CD4-positive, alpha-beta T cell (primary cell): ENCODE results near the gene ZC3H8. TPM values are rescaled to one million over a fixed set of nuclear protein-coding genes. Genes with fewer than 3 reads are reported as not detected.

Experiments used
- ATAC-seq: fragments of 200-7000 bp; cut with Tn5 transposase; one replicate; pipeline ENCODE4 v1.10.0; 2022; ENCODE audit warnings: mild to moderate bottlenecking; ENCODE audit not compliant: poor library complexity
- CTCF ChIA-PET: fragments of 350-600 bp; sonication (Branson Sonifier 250); formaldehyde crosslinking; loops from one replicate; lab custom pipeline; 2021; ENCODE audit warnings: antibody characterized with exemption, inconsistent platforms; lab: Charles Lee
- POLR2A ChIA-PET: fragments of 350-600 bp; sonication (Branson Sonifier 250); formaldehyde crosslinking; loops from one replicate; lab custom pipeline; 2021; ENCODE audit warnings: antibody characterized with exemption, inconsistent platforms; lab: Charles Lee
- DNase-seq, 14 experiments: peaks; one replicate each; pipeline ENCODE4 v3.0.0-alpha.2; 2013 to 2020; ENCODE audit warnings: mixed read lengths in 2 of 14
- H3K27ac ChIP-seq, 2 donors: one replicate each; pipeline versions ENCODE4 v1.5.1 to v1.7.0; 2013; ENCODE audit warnings: low read length in 2 of 2, low read depth in 1 of 2, mild to moderate bottlenecking in 1 of 2
- H3K27me3 ChIP-seq, 2 experiments: 1 replicate in 1 of 2; 2 replicates in 1 of 2; pipeline versions ENCODE4 v1.6.1 to v1.7.0; 2013; ENCODE audit warnings: low read length in 2 of 2, control low read depth in 1 of 2, mild to moderate bottlenecking in 1 of 2, moderate library complexity in 1 of 2; ENCODE audit not compliant: insufficient read depth in 2 of 2, control insufficient read depth in 1 of 2
- H3K36me3 ChIP-seq: one replicate; pipeline ENCODE4 v1.6.1; 2013; ENCODE audit warnings: low read length, control low read depth; ENCODE audit not compliant: insufficient read depth
- H3K4me1 ChIP-seq: one replicate; pipeline ENCODE4 v1.6.1; 2013; ENCODE audit warnings: low read length, control low read depth; ENCODE audit not compliant: insufficient read depth
- H3K4me3 ChIP-seq: one replicate; pipeline ENCODE4 v1.5.1; 2013; ENCODE audit warnings: mild to moderate bottlenecking, low read length, moderate library complexity
- H3K9me3 ChIP-seq, 2 experiments: 1 replicate in 1 of 2; 2 replicates in 1 of 2; pipeline versions ENCODE4 v1.6.1 to v1.7.0; 2013; ENCODE audit warnings: low read length in 2 of 2, mild to moderate bottlenecking in 2 of 2, control low read depth in 1 of 2, moderate library complexity in 1 of 2; ENCODE audit not compliant: control insufficient read depth in 1 of 2, insufficient read depth in 1 of 2
- H3K27ac Mint-ChIP-seq: one replicate; pipeline ENCODE4 v1.8.0; 2020; ENCODE audit warnings: mixed read lengths
- H3K27me3 Mint-ChIP-seq: one replicate; pipeline ENCODE4 v1.8.0; 2021; ENCODE audit warnings: mixed read lengths
- H3K36me3 Mint-ChIP-seq: one replicate; pipeline ENCODE4 v1.8.0; 2021; ENCODE audit warnings: low read depth, mixed read lengths
- H3K4me1 Mint-ChIP-seq: one replicate; pipeline ENCODE4 v1.8.0; 2021; ENCODE audit warnings: low read depth, mixed read lengths
- H3K4me3 Mint-ChIP-seq: one replicate; pipeline ENCODE4 v1.8.0; 2020; ENCODE audit warnings: mild to moderate bottlenecking, mixed read lengths
- H3K9me3 Mint-ChIP-seq: one replicate; pipeline ENCODE4 v1.8.0; 2020; ENCODE audit warnings: mixed read lengths
- intact Hi-C, 2 experiments: fragments of 100-400 bp; cut with DNase I in 1 of 2; cut with micrococcal nuclease in 1 of 2; formaldehyde crosslinking; loops; one replicate each; pipeline versions ENCODE4 v1.15.1 to v1.9.0; 2023 to 2025; cut with DNase I, micrococcal nuclease
- total RNA-seq, 174 experiments: library from RNA in 2 of 174; stranded (reverse) in 2 of 174; gene quantifications; one replicate each; pipeline ENCODE4 v1.2.3 and lab custom pipeline; 2021 to 2026
- TF ChIP-seq, protein P1 (sequence below): fragments of 200-600 bp; IDR thresholded peaks from one replicate; pipeline ENCODE4 v1.8.0; 2022; ENCODE audit warnings: antibody characterized with exemption, mild to moderate bottlenecking

The ZC3H8 gene
- total RNA-seq, 2 experiments from 2014 or later = 10.2 to 16.2 TPM

DNA sequence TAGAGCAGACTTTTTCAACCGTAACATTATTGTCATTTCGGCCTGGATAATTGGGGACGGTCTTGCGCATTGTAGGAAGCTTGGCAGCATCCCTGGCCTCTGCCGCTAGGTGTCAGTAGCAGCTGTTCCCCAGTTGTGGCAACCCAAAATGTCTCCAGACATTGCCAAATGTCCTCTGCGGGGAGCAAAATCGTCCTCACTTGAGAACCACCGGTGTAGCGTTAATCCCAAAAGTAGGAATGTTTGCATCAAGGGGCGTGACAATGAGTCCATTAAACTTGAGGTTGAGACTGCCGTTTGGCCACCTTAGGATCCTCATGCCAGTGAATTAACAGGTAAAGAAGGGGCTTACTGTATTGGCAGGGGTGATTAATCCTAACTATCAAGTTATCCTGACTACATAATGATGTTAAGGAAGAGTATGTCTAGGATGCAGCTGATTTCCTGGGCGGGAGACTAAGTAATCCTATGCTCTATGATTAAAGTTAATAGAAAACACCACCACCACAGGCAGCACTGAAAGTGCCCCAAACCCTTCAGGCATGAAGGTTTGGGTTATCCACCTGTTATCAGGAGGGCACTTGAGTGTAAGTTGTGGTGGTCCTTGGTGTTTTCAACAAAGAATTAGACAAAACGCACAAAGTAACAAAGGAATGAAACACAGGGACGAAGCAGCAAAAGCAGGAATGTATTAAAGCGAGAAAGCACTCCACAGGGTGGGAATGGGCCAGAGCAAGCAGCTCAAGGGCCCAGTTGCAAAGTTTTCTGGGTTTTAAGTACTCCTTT, 4.9 kb upstream of the ZC3H8 start:
- H3K4me1 ChIP-seq = peaks cover 15% of the 10 kb centered on the region
- Mint-ChIP-seq H3K27me3 (no peaks in the 10 kb centered on the region), H3K9me3 (no peaks in the 10 kb centered on the region), H3K27ac (no peak overlapping the region), H3K36me3 (no peaks in the 10 kb centered on the region), H3K4me1 (peaks cover 7% of the 10 kb centered on the region), H3K4me3 (peak overlapping the region; percentile 5)
- ChIA-PET POLR2A (interaction anchor here (0.6 to 2.9 kb wide), 7 partner anchors 15 to 223 kb away, joined by 3 to 19 read pairs (median 5); partner anchors contain the start of gene RGPD8), CTCF (interaction anchor here (0.8 to 3.4 kb wide), 15 partner anchors 12 to 172 kb away, joined by 3 to 16 read pairs (median 4); partner anchors contain the start of gene ZC3H6)
- ATAC-seq = peak; percentile 51
- intact Hi-C loops = loop anchor here (1.0 to 5.0 kb wide), 8 partner anchors 17 to 323 kb away; partner anchors contain the start of genes TMEM87B (in 1 of the 2) and TTL (in 1 of the 2)
- peaks cover 0 to 4% of the 10 kb centered on the region in 2 experiments for H3K27me3 ChIP-seq
- peak; percentile 75 to 91 (median 82) for DNase-seq
- H3K9me3 ChIP-seq = peaks cover 0 to 4% of the 10 kb centered on the region in 2 experiments
- TF ChIP-seq, protein P1, sequence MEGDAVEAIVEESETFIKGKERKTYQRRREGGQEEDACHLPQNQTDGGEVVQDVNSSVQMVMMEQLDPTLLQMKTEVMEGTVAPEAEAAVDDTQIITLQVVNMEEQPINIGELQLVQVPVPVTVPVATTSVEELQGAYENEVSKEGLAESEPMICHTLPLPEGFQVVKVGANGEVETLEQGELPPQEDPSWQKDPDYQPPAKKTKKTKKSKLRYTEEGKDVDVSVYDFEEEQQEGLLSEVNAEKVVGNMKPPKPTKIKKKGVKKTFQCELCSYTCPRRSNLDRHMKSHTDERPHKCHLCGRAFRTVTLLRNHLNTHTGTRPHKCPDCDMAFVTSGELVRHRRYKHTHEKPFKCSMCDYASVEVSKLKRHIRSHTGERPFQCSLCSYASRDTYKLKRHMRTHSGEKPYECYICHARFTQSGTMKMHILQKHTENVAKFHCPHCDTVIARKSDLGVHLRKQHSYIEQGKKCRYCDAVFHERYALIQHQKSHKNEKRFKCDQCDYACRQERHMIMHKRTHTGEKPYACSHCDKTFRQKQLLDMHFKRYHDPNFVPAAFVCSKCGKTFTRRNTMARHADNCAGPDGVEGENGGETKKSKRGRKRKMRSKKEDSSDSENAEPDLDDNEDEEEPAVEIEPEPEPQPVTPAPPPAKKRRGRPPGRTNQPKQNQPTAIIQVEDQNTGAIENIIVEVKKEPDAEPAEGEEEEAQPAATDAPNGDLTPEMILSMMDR = peak; percentile 97
- H3K4me3 ChIP-seq = no peak overlapping the region
- no peaks in the 10 kb centered on the region for H3K36me3 ChIP-seq
- no peak overlapping the region for H3K27ac ChIP-seq

DNA sequence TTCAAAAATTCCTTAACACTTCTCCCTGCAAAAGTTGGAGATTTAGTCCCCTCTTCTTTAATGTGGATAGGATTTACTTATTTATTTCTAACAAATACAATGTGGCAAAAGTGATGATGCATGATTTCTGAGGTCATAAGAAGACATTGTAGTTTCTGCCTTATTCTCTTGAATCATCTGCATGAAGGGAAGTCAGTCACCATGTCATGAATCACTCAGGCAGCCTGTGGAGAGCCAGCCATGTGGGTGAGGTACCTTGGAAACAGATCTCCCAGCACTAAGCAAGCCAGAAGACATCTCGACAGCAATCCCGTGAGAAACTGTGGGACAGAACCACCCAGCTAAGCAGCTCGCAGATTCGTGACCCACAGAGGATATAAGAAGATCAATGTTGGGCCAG, 2.7 kb upstream of the ZC3H8 start:
- Mint-ChIP-seq H3K4me1 (peaks cover 22% of the 10 kb centered on the region), H3K27ac (no peak overlapping the region), H3K36me3 (peaks cover 4% of the 10 kb centered on the region), H3K4me3 (no peak overlapping the region), H3K9me3 (no peaks in the 10 kb centered on the region), H3K27me3 (no peaks in the 10 kb centered on the region)
- TF ChIP-seq, protein P1 = no peak
- peaks cover 0 to 1% of the 10 kb centered on the region in 2 experiments for H3K9me3 ChIP-seq
- peaks cover 0 to 2% of the 10 kb centered on the region in 2 experiments for H3K27me3 ChIP-seq
- ATAC-seq = no peak
- intact Hi-C loops = loop anchor here in 1 of 2 experiments (5.0 kb wide), 2 partner anchors 200 to 225 kb away; partner anchors contain the start of genes TMEM87B and TTL
- peaks cover 29% of the 10 kb centered on the region for H3K4me1 ChIP-seq
- DNase-seq = peak in 2 of 14 experiments; percentile 26 to 45
- no peak overlapping the region for H3K27ac ChIP-seq
- H3K36me3 ChIP-seq = no peaks in the 10 kb centered on the region
- ChIA-PET POLR2A (no interaction called here), CTCF (no interaction called here)
- H3K4me3 ChIP-seq = no peak overlapping the region

DNA sequence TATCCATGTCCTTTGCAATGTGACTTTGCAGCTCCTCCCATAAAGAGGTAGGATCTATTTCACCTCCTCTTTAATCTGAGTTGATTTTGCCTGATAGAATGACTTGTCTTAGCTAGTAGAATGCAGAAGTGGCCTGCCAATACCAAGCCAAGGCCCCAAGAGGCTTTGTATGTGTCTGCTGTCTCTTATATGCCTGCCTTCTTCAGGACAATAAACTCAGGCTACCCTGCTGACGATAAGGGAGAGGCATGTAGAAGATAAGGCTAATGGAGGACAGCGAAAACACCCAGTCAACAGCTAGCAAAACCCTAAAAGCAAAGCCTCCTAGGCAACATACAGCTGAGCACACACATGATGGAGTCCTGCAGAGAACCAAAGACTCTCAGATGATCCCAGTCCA, 1.8 kb upstream of the ZC3H8 start:
- peaks cover 4% of the 10 kb centered on the region for H3K36me3 Mint-ChIP-seq
- no peak for ATAC-seq

More for the DNA sequence above, 1.8 kb upstream of the ZC3H8 start:
- Mint-ChIP-seq H3K27me3 (no peaks in the 10 kb centered on the region), H3K27ac (no peak overlapping the region), H3K4me3 (peak overlapping the region; percentile 28), H3K4me1 (peaks cover 22% of the 10 kb centered on the region), H3K9me3 (no peaks in the 10 kb centered on the region)
- Histone ChIP-seq H3K36me3 (no peaks in the 10 kb centered on the region), H3K27me3 (no peaks in the 10 kb centered on the region), H3K4me3 (no peak overlapping the region), H3K9me3 (no peaks in the 10 kb centered on the region), H3K27ac (no peak overlapping the region), H3K4me1 (peaks cover 34% of the 10 kb centered on the region)
- intact Hi-C loops = loop anchor here in 1 of 2 experiments (5.0 kb wide), 2 partner anchors 199 to 226 kb away; partner anchors contain the start of genes TMEM87B and TTL
- CTCF ChIA-PET = interaction anchor here (0.6 to 0.9 kb wide), 2 partner anchors 74 to 130 kb away, joined by 3 to 4 read pairs; no protein-coding TSS in a partner anchor
- DNase-seq = no peak
- TF ChIP-seq, protein P1 = no peak
- POLR2A ChIA-PET = interaction anchor here (3.9 kb wide), 1 partner anchor 74 kb away, joined by 31 read pairs; no protein-coding TSS in a partner anchor
